A549 (cell line): ENCODE data around the gene ACAT2. TPM values are rescaled to one million over a fixed set of nuclear protein-coding genes. Genes with fewer than 3 reads are reported as not detected.

Experiments
- ATAC-seq, 2 experiments: fragments of 200-7000 bp in 1 of 2; fragments of >200 bp in 1 of 2; cut with Nextera tagmentation in 1 of 2; cut with Tn5 transposase in 1 of 2; 3 replicates each; pipeline versions ENCODE4 v1.8.0 to v1.9.1; 2018 to 2020; ENCODE audit warnings: mild to moderate bottlenecking in 1 of 2, moderate library complexity in 1 of 2
- CTCF ChIA-PET: fragments of 300-600 bp; sonication (Branson Sonifier 250); formaldehyde crosslinking; extraction: SDS; loops from one replicate; lab custom pipeline; 2021; ENCODE audit warnings: antibody characterized with exemption, inconsistent platforms; lab: Yijun Ruan, JAX
- POLR2A ChIA-PET: fragments of 350-600 bp; formaldehyde crosslinking; extraction: SDS; loops from one replicate; lab custom pipeline; 2021; ENCODE audit warnings: antibody characterized with exemption, inconsistent platforms; lab: Yijun Ruan, JAX
- DNase-seq, 2 experiments: peaks; one replicate each; pipeline versions ENCODE4 v3.0.0 to v3.0.0-alpha.2; 2011 to 2016; ENCODE audit warnings: low read depth in 1 of 2, low spot score in 1 of 2
- FAIRE-seq: peaks from 2 replicates; lab custom pipeline; 2011; peaks lifted over from hg19 to GRCh38; lab: Jason Lieb, UNC
- H3K27ac ChIP-seq, 2 experiments: fragments of >200 bp; sonication (Bioruptor Twin); formaldehyde crosslinking; 3 replicates each; pipeline ENCODE4 v1.5.1; 2016 to 2017
- H3K4me1 ChIP-seq: fragments of >200 bp; sonication (Bioruptor Twin); formaldehyde crosslinking; 3 replicates; pipeline ENCODE4 v1.6.1; 2016
- H3K4me2 ChIP-seq: fragments of >200 bp; sonication (Bioruptor Twin); formaldehyde crosslinking; 3 replicates; pipeline ENCODE4 v1.6.1; 2016
- H3K4me3 ChIP-seq: fragments of >200 bp; sonication (Bioruptor Twin); formaldehyde crosslinking; 3 replicates; pipeline ENCODE4 v1.5.1; 2016
- H3K9me3 ChIP-seq: fragments of >200 bp; sonication (Bioruptor Twin); formaldehyde crosslinking; 3 replicates; pipeline ENCODE4 v1.6.1; 2016
- BHLHE40 ChIP-seq: IDR thresholded peaks from 2 replicates; pipeline ENCODE4 v1.6.1; 2012; ENCODE audit warnings: low read depth, low read length, inconsistent platforms
- CHD4 ChIP-seq: fragments of 200-600 bp; sonication (generic); IDR thresholded peaks from 2 replicates; pipeline ENCODE4 v1.6.1; 2016; ENCODE audit warnings: antibody characterized with exemption, mild to moderate bottlenecking, borderline replicate concordance
- EHMT2 ChIP-seq: fragments of 200-600 bp; sonication (generic); IDR thresholded peaks from 2 replicates; pipeline ENCODE4 v1.6.1; 2016; ENCODE audit warnings: antibody characterized with exemption, low read depth, mild to moderate bottlenecking, moderate library complexity
- ELK1 ChIP-seq: fragments of 150-350 bp; IDR thresholded peaks from 2 replicates; pipeline ENCODE4 v1.6.1; 2014; ENCODE audit warnings: low read depth, mild to moderate bottlenecking, low read length
- EP300 ChIP-seq, 2 experiments: fragments of >200 bp; sonication (Bioruptor Twin); formaldehyde crosslinking; IDR thresholded peaks; 2 replicates in 1 of 2; 3 replicates in 1 of 2; pipeline ENCODE4 v1.6.1; 2016 to 2017
- ESRRA ChIP-seq: fragments of 150-350 bp; IDR thresholded peaks from 2 replicates; pipeline ENCODE4 v1.6.1; 2014; ENCODE audit warnings: mild to moderate bottlenecking, low read length, borderline replicate concordance
- FOSB ChIP-seq: fragments of 250-450 bp; sonication (Bioruptor Pico); IDR thresholded peaks from 2 replicates; pipeline ENCODE4 v1.5.0; 2020; ENCODE audit warnings: mild to moderate bottlenecking, moderate library complexity
- FOSL2 ChIP-seq, 2 experiments: fragments of 450-650 bp in 1 of 2; fragments of >200 bp in 1 of 2; sonication (Bioruptor Twin) in 1 of 2; formaldehyde crosslinking; IDR thresholded peaks; 2 replicates each; pipeline versions ENCODE4 v1.5.0 to v1.6.1; 2016 to 2020; ENCODE audit warnings: mild to moderate bottlenecking in 1 of 2, moderate library complexity in 1 of 2
- HDAC2 ChIP-seq: fragments of 200-600 bp; sonication (generic); IDR thresholded peaks from 2 replicates; pipeline ENCODE4 v1.6.1; 2016
- HES2 ChIP-seq: fragments of >200 bp; sonication (Bioruptor Twin); formaldehyde crosslinking; IDR thresholded peaks from 2 replicates; pipeline ENCODE4 v1.6.1; 2016
- HEYL ChIP-seq: fragments of 250-450 bp; sonication (Bioruptor Pico); IDR thresholded peaks from 2 replicates; pipeline ENCODE4 v1.8.0; 2021; ENCODE audit warnings: mild to moderate bottlenecking, moderate library complexity
- HOXB5 ChIP-seq: fragments of 250-450 bp; sonication (Bioruptor Pico); IDR thresholded peaks from 2 replicates; pipeline ENCODE4 v1.5.0; 2020; ENCODE audit warnings: mild to moderate bottlenecking, moderate library complexity
- KDM5A ChIP-seq: fragments of 200-600 bp; sonication (generic); IDR thresholded peaks from 2 replicates; pipeline ENCODE4 v1.6.1; 2016; ENCODE audit warnings: antibody characterized with exemption, mild to moderate bottlenecking
- MAZ ChIP-seq: fragments of 150-350 bp; IDR thresholded peaks from 2 replicates; pipeline ENCODE4 v1.6.1; 2014; ENCODE audit warnings: antibody characterized with exemption, low read depth, low read length, borderline replicate concordance
- NPAS2 ChIP-seq: fragments of 250-450 bp; sonication (Bioruptor Pico); IDR thresholded peaks from 2 replicates; pipeline ENCODE4 v1.8.0; 2022; ENCODE audit warnings: mild to moderate bottlenecking, moderate library complexity, borderline replicate concordance
- NR3C1 ChIP-seq: fragments of >200 bp; sonication (Bioruptor Twin); formaldehyde crosslinking; IDR thresholded peaks from 3 replicates; pipeline ENCODE4 v1.6.1; 2017
- PBX3 ChIP-seq: IDR thresholded peaks from 2 replicates; pipeline ENCODE4 v1.6.1; 2012
- PHF8 ChIP-seq: fragments of 200-600 bp; sonication (generic); IDR thresholded peaks from 2 replicates; pipeline ENCODE4 v1.6.1; 2016; ENCODE audit warnings: low read depth, mild to moderate bottlenecking, antibody characterized with exemption, moderate library complexity, borderline replicate concordance
- POLR2AphosphoS2 ChIP-seq: conservative IDR thresholded peaks from 2 replicates; pipeline ENCODE4 v1.6.1; 2012; ENCODE audit warnings: low read length, improper control_type of control experiment, inconsistent platforms
- RARB ChIP-seq: fragments of 250-450 bp; sonication (Bioruptor Pico); IDR thresholded peaks from 2 replicates; pipeline ENCODE4 v1.8.0; 2021; ENCODE audit warnings: mild to moderate bottlenecking, moderate library complexity
- RFX5 ChIP-seq: fragments of 450-650 bp; IDR thresholded peaks from 2 replicates; pipeline ENCODE4 v1.7.1; 2014; ENCODE audit warnings: antibody characterized with exemption, mild to moderate bottlenecking, moderate library complexity
- TFCP2L1 ChIP-seq: fragments of 250-450 bp; sonication (Bioruptor Pico); IDR thresholded peaks from 2 replicates; pipeline ENCODE4 v1.5.0; 2021; ENCODE audit warnings: mild to moderate bottlenecking
- TP53 ChIP-seq: fragments of 250-450 bp; sonication (Bioruptor Pico); IDR thresholded peaks from 2 replicates; pipeline ENCODE4 v1.5.0; 2021; ENCODE audit warnings: mild to moderate bottlenecking, moderate library complexity
- ZC3H11A ChIP-seq: fragments of 450-650 bp; IDR thresholded peaks from 2 replicates; pipeline ENCODE4 v1.6.1; 2014; ENCODE audit warnings: antibody characterized with exemption, mild to moderate bottlenecking
- WGBS: methylation state at CpG from one replicate; pipeline ENCODE4 v1.1.6; 2017; ENCODE audit errors: missing lambda C conversion rate; 5-methylcytosine and 5-hydroxymethylcytosine counted together
- polyA plus RNA-seq, 4 experiments: library from polyadenylated mRNA; depleted of rRNA in 3 of 4; stranded (reverse); fragments of >200 nt; fragmentation: RNase III in 1 of 4; extraction: RNeasy Plus Mini Kit Qiagen cat#74134 plus additional on column Dnase treatment in 1 of 4; gene quantifications; 2 replicates in 3 of 4; 3 replicates in 1 of 4; pipeline ENCODE4 v1.2.3, GENCODE V29; 2011 to 2017

The ACAT2 gene
- polyA plus RNA-seq, 2 of the 4 experiments (the other 2 are of a cell fraction): 44.7 to 45.5 TPM

DNA sequence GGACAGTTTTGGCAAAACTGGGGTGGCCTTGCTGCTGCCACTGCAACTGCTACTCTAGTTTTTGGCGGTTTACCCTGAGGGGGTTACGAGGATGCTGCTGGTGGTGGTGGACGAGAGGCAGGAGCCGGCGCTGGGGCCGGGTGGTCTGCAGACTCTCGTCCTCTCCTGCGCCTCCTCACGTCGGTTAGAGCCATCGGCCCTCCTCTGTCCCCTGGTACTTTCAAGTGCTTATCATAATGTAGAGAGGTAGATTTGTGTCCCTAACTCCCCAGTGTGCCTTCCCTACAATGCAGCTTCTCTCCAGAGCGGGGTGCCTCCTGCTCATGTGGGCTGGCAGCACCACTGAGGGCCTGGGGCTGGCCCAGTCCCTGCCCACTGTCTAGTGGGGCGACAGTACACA, 64.2 kb downstream of the ACAT2 start:
- WGBS: 94% methylated on average over 12 of the region's 13 CpGs
- no peaks in the 10 kb centered on the region for H3K4me1 ChIP-seq
- no peaks in the 10 kb centered on the region for H3K9me3 ChIP-seq
- no peak for FAIRE-seq
- POLR2A ChIA-PET: no interaction called here
- CTCF ChIA-PET: no interaction called here
- TF ChIP-seq ZC3H11A: no peak
- TF ChIP-seq FOSL2 (IDR thresholded peaks at IDR 0.05): no peak
- TF ChIP-seq FOSL2 (CRISPR knock-in tag; IDR thresholded peaks at IDR 0.05): no peak
- TF ChIP-seq HES2: no peak
- TF ChIP-seq RARB (CRISPR knock-in tag): no peak
- TF ChIP-seq ELK1: no peak
- TF ChIP-seq TP53 (CRISPR knock-in tag): no peak
- no peak for TF ChIP-seq FOSB
- no peak for TF ChIP-seq HEYL (CRISPR knock-in tag)
- no peak for TF ChIP-seq HOXB5 (CRISPR knock-in tag)
- no peak for TF ChIP-seq ESRRA
- TF ChIP-seq NR3C1: no peak
- TF ChIP-seq TFCP2L1 (CRISPR knock-in tag): no peak
- no peak for TF ChIP-seq EP300 (IDR thresholded peaks at IDR 0.05)
- TF ChIP-seq BHLHE40: no peak
- TF ChIP-seq POLR2AphosphoS2: no peak
- TF ChIP-seq EHMT2: no peak
- no peak for TF ChIP-seq HDAC2
- H3K4me3 ChIP-seq: no peak overlapping the region
- no peak overlapping the region for H3K27ac ChIP-seq
- no peak overlapping the region for H3K4me2 ChIP-seq
- no peak for DNase-seq
- ATAC-seq: no peak

- H3K9me3 ChIP-seq: no peaks in the 10 kb centered on the region
- ChIA-PET CTCF (interaction anchor here (0.6 kb wide), 1 partner anchor 18 kb away, joined by 3 read pairs; no protein-coding TSS in a partner anchor), POLR2A (no interaction called here)
- WGBS: 80% methylated on average over 14 of the region's 16 CpGs
- no peaks in the 10 kb centered on the region for H3K4me1 ChIP-seq
- no peak for FAIRE-seq
- no peak for TF ChIP-seq HES2
- no peak for TF ChIP-seq PHF8
- no peak for TF ChIP-seq RFX5
- TF ChIP-seq MAZ: no peak
- no peak for TF ChIP-seq NPAS2 (CRISPR knock-in tag)
- TF ChIP-seq HEYL (CRISPR knock-in tag): no peak
- TF ChIP-seq KDM5A: no peak
- no peak for TF ChIP-seq CHD4
- TF ChIP-seq PBX3: no peak
- TF ChIP-seq BHLHE40: no peak
- no peak overlapping the region for H3K27ac ChIP-seq
- ATAC-seq: no peak
- H3K4me2 ChIP-seq: no peak overlapping the region
- no peak overlapping the region for H3K4me3 ChIP-seq
- DNase-seq: no peak
These were observed 65.3 kb downstream of the ACAT2 start for GRCh38 chr6:159826968-159827647.
